ENCODE data around the gene CCND1. TPM values are rescaled to one million over a fixed set of nuclear protein-coding genes. Genes with fewer than 3 reads are reported as not detected.

The CCND1 gene
- total RNA-seq, 1 donor from 2014 or later = 112 TPM

DNA sequence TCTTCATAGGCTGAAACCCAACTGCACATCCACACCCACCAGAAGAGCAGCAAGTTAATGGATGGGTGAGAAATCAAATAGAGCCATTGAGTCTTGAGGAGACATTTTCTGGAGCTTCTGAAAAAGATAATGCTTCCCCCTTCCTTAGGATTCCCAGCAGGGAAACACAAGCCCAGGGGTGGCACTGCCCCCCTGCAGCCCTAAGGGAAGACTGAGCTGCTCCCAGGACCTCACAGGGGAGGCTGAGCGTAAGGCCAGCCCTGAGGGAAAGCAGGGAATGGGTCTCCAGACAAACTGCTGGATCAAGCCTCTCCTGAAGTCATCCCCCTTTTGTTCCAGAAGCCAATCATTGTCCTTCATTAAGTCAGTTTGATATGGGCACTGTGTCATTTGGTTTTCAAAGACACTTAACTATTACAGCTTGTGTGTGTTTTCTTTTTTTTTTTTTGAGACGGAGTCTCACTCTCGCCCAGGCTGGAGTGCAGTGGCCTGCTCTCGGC lies 19.1 kb downstream of the CCND1 start:
- intact Hi-C loops (cut with DNase I) = no loop called here
- H3K27ac ChIP-seq = no peak overlapping the region

DNA sequence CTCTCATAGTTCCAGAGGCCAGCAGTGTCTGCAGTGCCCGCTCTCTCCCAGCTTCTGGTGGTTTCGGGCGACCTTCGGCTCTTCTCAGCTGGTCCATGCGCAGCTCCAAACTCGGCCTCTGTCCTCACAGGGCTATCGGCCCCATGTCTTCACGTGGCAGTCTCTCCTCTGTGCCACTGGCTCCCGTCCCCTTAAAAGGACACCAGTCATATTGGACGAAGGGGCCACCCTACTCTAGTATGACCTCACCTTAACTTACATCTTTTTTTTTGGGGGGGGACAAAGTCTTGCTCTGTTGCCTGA lies 20.4 kb downstream of the CCND1 start:
- Histone ChIP-seq H3K9me3 (no peaks in the 10 kb centered on the region), H3K27ac (no peak overlapping the region), H3K4me1 (no peaks in the 10 kb centered on the region), H3K27me3 (no peaks in the 10 kb centered on the region), H3K36me3 (peaks cover 0 to 8% of the 10 kb centered on the region in 2 donors), H3K4me3 (no peak overlapping the region)
- intact Hi-C loops (cut with DNase I) = no loop called here
- TF ChIP-seq, protein P1, sequence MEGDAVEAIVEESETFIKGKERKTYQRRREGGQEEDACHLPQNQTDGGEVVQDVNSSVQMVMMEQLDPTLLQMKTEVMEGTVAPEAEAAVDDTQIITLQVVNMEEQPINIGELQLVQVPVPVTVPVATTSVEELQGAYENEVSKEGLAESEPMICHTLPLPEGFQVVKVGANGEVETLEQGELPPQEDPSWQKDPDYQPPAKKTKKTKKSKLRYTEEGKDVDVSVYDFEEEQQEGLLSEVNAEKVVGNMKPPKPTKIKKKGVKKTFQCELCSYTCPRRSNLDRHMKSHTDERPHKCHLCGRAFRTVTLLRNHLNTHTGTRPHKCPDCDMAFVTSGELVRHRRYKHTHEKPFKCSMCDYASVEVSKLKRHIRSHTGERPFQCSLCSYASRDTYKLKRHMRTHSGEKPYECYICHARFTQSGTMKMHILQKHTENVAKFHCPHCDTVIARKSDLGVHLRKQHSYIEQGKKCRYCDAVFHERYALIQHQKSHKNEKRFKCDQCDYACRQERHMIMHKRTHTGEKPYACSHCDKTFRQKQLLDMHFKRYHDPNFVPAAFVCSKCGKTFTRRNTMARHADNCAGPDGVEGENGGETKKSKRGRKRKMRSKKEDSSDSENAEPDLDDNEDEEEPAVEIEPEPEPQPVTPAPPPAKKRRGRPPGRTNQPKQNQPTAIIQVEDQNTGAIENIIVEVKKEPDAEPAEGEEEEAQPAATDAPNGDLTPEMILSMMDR (IDR thresholded peaks at IDR 0.05) = no peak
- TF ChIP-seq POLR2AphosphoS5 (IDR thresholded peaks at IDR 0.05; ENCODE audit: insufficient read depth in 1 of 2, low read depth in 1 of 2) (no peak), POLR2A (IDR thresholded peaks at IDR 0.05) (no peak)
- no peak for DNase-seq (ENCODE audit: extremely low spot score in 2 of 2)

More for the DNA sequence above, 19.1 kb downstream of the CCND1 start:
- Histone ChIP-seq H3K36me3 (peaks cover 0 to 6% of the 10 kb centered on the region in 2 donors), H3K27me3 (no peaks in the 10 kb centered on the region), H3K4me3 (no peak overlapping the region), H3K9me3 (no peaks in the 10 kb centered on the region), H3K4me1 (no peaks in the 10 kb centered on the region)
- no peak for TF ChIP-seq POLR2AphosphoS5 (IDR thresholded peaks at IDR 0.05; ENCODE audit: insufficient read depth in 1 of 2, low read depth in 1 of 2)
- no peak for TF ChIP-seq POLR2A (IDR thresholded peaks at IDR 0.05)
- TF ChIP-seq, protein P1 (IDR thresholded peaks at IDR 0.05) = no peak
- DNase-seq (ENCODE audit: extremely low spot score in 2 of 2) = no peak

DNA sequence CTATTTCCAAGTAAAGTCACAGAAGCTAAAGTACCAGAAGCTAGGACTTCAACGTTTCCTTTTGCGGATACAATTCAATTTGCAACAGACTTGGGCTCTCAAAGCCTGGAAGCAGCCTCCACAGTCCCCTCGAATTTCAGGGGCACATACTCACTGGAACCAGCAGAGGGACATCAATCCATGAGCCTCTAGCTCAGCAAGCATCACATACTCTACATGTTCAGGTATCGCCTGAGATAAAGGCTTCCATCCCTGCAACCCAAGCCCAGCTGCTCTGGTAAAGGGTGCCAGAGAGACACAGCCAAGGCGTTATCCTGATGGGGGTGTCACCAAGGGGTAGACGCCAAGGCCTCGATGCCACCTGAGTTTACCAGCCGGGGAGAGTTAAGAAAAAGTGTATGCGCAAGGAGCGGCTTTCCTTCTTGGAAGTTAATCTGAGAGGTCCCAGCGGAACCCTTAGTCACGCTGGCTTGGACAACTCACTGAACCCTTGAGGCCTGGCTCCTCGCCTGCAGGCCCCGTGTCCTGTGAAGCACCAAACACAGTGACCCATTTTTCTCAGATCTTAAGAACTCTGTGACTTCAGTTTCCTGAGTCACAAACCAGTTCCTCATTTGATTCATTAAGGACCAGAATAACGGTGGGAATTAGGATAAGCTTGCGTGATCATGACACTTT lies 21.2 kb downstream of the CCND1 start:
- Histone ChIP-seq H3K4me3 (no peak overlapping the region), H3K27me3 (no peaks in the 10 kb centered on the region), H3K27ac (no peak overlapping the region), H3K9me3 (no peaks in the 10 kb centered on the region), H3K36me3 (peaks cover 0 to 8% of the 10 kb centered on the region in 2 donors), H3K4me1 (no peaks in the 10 kb centered on the region)
- no peak for DNase-seq (ENCODE audit: extremely low spot score in 2 of 2)
- intact Hi-C loops (cut with DNase I) = no loop called here
- TF ChIP-seq, protein P1 (IDR thresholded peaks at IDR 0.05) = no peak
- TF ChIP-seq POLR2AphosphoS5 (IDR thresholded peaks at IDR 0.05; ENCODE audit: insufficient read depth in 1 of 2, low read depth in 1 of 2) (no peak), POLR2A (IDR thresholded peaks at IDR 0.05) (no peak)

DNA sequence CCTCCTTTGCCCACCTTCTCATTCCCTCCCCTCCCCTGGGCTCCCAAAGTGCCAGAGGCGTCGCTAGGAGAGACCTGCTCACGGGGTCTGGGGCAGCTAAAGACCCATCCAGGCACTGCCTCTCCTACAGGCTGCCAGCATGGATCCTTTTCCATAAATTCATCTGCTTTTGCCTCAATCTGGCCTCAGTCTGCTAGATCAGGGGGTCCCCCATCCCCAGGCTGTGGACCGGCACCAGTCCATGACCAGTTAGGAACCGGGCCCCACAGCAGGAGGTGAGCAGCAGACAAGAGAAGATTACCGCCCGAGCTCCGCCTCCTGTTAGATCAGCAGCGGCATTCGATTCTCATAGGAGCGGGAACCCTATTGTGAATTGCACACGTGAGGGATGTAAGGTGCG lies 21.9 kb downstream of the CCND1 start:
- no peak for TF ChIP-seq POLR2AphosphoS5 (IDR thresholded peaks at IDR 0.05; ENCODE audit: insufficient read depth in 1 of 2, low read depth in 1 of 2)
- TF ChIP-seq, protein P1 (IDR thresholded peaks at IDR 0.05) = no peak
- TF ChIP-seq POLR2A (IDR thresholded peaks at IDR 0.05) = no peak
- no peak overlapping the region for H3K4me3 ChIP-seq
- peaks cover 3% of the 10 kb centered on the region for H3K4me1 ChIP-seq
- H3K36me3 ChIP-seq = peaks cover 0 to 8% of the 10 kb centered on the region in 2 donors
- intact Hi-C loops (cut with DNase I) = no loop called here
- H3K9me3 ChIP-seq = no peaks in the 10 kb centered on the region
- H3K27ac ChIP-seq = no peak overlapping the region
- no peak for DNase-seq (ENCODE audit: extremely low spot score in 2 of 2)
- no peaks in the 10 kb centered on the region for H3K27me3 ChIP-seq

DNA sequence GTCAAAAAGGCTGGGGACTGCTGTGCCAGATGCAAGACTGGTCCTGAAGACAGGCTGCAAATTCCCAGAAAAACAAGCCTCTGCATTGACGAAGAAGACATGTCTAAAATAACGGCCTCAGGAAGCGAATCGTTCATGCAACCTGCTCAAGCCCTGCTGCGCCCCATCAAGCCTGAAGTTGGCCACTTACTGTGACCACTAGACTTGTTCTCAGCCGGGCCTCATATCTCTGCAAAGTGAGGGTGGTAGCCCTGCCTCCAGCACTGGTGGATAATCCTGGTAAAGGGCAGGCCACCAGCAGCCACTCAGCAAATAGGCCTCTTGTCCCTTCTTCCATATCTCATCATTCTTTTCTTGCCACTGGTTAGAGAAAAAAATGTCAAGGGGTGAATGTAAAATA lies 22.4 kb downstream of the CCND1 start:
- Histone ChIP-seq H3K4me3 (no peak overlapping the region), H3K36me3 (peaks cover 0 to 8% of the 10 kb centered on the region in 2 donors), H3K27me3 (no peaks in the 10 kb centered on the region), H3K27ac (no peak overlapping the region), H3K4me1 (peaks cover 6% of the 10 kb centered on the region), H3K9me3 (no peaks in the 10 kb centered on the region)
- TF ChIP-seq, protein P1 (IDR thresholded peaks at IDR 0.05) = no peak
- no peak for TF ChIP-seq POLR2AphosphoS5 (IDR thresholded peaks at IDR 0.05; ENCODE audit: insufficient read depth in 1 of 2, low read depth in 1 of 2)
- TF ChIP-seq POLR2A (IDR thresholded peaks at IDR 0.05) = no peak
- intact Hi-C loops (cut with DNase I) = no loop called here
- no peak for DNase-seq (ENCODE audit: extremely low spot score in 2 of 2)

Measured in vagina (tissue), 2 donors.